Globus pallidus (tissue), 1 donor: ENCODE measurements around the gene ADAMTS16.

Experiments
- DNase-seq: peaks from one replicate; pipeline ENCODE4 v3.0.0-alpha.2; 2015; ENCODE audit warnings: low spot score

ADAMTS16 gene

DNA sequence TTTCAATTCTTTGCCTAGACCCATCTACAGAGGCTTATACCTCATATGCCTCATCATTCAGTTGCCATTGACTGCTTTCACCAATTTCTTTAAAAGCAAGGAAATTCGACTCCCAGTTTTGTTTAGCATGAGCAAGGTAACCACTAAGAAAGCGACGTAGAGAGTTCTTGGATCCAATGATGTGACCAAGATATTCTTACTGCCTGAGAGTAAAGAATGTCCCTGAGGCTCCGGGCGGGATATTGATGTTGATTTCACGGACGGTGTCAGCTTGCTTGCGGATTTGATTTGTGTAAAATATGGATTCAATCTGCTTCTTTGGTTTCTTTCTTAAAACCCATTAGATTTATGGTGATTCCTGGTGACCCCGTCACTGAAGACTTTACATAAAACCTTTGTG, 147.3 kb downstream of the ADAMTS16 start:
- no peak for DNase-seq

DNA sequence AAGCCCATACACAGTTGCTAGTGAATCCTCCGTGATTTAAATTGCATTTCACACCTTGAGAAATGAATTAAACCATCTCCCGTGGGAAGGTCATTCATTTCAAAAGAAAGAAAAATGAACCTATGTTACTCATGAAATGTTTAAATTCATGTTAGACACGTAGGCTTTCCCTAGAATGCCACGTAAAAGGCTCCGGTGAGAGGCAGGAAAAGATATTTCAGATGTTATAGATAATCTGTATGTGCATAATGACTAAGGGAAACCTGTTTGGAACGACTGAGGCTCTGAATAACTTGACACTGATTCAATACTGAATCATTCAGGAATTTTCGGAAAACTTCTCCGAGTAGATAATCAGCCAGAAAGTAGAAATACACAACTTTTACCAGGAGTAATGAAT, 148.1 kb downstream of the ADAMTS16 start:
- no peak for DNase-seq

DNA sequence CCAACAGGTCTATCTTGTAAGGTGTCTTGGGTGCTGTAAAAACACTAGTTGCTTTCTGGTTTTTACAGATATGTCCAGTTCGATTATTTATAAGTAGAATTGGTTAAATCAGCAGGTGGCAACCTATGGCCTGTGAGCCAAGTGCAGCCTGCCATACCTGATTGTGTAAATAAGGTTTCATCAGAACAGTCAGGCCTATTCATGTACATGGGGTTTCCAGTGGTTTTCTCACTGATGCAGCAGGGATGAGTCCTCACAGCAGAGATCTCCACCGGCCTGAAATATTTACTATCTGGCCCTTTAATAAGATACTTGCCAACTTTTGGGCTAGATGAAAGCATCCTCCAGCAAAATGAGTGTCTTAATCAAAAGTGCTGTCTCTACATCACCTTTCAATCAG, 149.4 kb downstream of the ADAMTS16 start:
- DNase-seq: no peak

DNA sequence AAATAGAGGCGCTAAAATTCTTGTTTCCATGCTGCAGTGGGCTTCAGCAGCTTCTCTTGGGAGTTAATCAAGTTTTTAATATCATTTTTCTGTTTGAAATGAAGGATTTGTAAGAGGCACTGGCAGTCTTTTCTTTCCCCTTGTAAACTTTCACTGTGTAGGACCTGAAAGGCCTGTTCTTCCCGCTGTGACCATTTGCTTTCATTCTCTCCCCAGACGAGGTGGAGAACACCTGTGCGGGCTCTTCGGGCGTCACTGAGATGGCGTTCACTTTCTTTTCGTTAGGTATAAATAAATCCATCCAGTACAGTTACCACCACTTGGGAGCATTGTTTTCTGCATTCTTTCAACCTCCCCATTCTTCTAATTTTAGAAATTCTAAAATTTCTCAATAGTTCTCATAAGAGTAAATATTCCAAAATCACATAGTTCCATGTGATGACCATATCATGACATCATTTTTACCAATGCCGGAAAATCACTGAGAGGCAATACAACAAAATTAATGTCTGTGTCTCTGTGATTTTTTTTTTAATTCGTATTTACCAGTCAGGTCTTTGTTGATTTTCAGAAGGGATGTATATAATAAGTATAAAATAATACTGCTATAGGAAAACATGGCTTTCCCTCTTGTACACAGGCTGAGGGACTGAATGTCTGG, 150.7 kb downstream of the ADAMTS16 start:
- DNase-seq: no peak

DNA sequence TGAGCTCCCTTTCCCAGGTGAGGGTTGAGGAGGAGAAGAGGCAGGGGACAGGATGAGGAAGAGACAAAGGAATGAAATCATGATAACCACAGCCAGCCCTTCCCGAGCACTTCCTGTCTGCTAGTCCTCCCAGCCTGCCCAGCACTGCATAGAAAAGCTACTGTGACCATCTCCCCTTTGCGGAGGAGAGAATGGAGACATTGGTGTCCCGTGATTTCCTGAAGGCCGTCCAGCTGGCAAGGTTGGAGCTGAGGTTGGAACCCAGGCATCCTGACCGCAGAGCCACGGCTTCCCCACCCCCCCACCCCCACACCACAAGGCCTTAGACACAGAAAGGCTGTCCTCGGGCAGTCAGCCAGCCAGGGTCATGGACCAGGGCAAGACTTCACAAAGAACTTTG, 151.2 kb downstream of the ADAMTS16 start:
- DNase-seq: no peak

DNA sequence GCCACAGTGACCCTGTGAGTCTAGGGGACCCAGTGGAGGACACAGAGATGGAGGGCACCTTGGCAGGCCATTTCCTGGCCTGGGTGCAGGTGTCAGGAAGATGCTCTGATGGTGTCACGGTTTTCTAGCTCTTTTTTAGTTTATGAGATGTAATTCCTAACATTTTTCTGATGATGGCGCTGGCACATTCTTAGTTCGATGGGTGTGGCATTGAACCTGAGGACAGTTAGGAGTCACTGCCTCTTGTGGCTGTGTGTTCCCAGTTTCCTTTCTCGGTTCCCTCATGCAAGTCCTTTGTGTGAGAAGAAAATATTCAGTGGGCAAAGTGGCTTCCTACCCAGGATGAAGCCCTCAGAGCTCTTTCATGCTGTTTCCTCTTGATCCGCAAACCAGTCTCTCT, 152.9 kb downstream of the ADAMTS16 start:
- no peak for DNase-seq

DNA sequence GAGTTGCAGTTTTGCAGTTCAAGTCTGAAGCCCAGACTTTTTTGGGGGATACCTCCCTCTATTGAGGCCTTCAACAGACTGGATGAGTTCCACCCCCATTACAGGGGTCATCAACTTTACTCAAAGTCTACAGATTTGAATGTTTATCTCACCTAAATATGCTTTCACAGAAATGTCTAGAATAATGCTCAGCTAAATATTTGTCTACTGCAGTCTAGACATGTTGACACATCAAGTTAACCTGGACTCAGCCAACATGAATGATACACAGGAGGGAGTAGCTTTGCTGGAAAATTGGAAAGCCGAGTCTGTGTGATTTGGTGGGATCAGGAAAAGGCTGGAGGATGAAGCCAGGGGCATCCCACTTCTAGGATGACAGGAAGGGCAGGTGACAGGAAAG, 154.3 kb downstream of the ADAMTS16 start:
- DNase-seq: no peak

DNA sequence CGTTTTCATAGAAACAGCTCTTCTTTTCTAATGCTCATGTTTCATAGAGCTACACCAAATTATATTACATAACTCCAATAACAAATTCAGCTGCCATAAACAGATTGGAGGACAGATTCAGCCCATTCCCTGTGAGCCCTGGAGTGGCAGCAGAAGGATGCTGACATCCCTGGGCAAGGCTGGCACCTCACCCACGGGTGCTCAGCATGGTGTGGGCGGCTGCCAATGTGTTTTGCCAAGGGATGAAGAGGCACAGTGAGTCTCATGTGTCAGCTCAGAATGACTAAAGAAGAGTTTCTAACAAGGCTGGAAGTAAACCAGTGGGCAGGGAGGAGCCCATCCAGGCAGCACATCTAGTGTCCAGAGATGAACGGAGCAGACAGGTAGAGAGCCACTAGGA, 155.2 kb downstream of the ADAMTS16 start:
- DNase-seq: no peak

DNA sequence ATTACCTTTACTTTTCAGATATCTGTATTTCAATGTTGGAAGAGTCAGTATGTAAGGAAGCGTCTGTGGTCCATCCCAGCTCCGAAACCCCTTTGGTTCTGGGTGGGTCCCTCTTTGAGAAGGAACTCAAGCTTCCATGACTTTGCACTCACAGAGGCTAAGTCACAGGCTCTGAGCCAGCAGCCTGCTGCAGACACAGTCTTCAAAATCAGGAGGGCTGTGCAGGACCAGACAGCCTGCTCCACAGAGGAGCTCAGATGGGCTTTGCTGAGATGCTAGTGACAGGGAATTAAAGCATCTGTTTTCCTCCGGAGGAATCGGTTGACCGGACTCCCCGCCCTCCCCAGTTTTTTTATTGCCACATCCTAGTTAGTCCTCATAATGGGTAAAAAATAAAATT, 155.9 kb downstream of the ADAMTS16 start:
- DNase-seq: no peak

DNA sequence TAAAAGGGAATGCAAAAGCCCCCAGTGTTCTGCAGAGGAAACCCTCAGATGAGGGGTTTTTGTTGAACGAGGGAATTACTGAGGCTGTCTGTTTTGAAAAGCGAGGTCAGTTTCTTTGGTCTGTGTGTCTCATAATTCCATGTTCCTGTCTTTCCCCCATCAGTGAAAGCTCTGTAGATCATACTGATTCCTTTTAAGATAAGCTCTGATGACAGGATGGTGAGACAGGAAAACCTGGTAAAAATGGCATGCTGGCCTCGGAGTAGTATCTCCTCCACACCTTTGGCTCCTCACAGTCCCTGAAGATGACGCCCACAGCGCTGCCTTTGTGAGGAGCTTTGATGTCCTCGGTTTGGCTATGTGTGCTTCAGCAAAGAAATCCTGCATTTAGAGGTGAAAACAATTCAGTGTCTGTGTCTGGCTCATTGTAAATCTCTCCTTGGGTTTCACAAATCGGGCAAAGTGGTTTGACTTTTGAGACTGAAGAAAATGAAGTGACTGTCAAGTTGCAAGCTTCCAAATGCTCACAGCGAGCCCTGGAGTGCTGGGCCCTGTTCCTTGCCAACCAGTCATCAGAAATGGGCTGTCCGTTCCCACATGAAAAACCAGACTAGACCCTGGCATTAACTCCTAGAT, 157.4 kb downstream of the ADAMTS16 start:
- no peak for DNase-seq

DNA sequence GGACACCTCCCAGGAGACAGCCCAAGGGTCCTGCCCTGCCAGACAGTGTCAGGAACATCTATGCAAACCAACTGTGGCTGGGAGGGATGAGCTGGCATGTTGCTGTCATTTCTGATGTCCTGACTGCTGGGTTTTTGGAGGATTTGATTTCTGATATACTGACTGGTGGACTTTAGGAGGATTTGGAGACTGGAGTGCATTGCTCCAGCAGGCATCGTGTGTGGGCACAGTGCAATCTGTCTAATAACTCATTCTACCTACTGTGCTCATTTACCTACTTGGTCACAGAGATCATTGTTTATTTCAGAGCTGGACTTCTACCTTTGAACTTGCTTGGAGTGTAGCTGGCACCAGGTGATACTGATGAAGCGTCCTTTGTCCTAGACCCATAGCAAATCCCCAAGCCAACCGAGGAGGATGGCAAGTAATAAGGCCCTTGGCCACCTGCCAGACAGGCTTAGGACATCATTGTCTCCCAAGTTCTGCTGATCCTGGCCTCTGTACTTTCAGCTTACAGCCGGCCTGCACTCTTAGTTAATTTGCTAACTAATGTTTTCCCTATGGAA, 158.0 kb downstream of the ADAMTS16 start:
- no peak for DNase-seq

DNA sequence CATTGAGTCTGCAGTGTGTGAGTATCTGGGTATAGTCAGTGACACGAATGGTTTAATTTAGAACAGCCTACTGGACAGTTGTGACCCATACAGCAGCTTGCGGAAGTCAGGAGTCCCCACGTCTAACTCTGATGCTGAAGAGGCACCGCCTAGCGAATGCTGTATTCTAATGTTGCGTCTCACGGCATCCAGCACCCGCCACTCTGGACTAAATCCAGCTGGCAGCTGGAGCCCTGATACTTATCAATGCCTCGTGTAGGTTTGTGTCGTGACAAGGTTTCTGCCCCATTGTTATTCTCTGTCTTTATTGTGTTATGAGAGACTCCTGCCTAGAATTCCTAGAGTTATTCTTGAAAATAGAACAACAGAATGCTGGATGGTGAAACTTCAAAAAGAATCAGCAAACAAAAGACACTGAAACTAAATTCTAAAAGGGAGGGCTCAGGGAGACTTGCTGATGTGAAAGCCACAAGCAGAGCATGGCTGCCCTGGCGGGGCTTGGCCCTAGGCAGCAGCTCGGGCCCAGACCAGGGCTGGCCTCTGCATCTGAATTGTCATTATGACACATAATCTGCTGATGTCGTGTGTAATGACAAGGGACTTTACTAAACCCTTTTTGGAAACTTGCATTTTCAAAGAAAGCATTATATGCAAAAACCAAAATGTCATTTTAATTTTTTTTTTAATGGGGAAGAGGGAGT, 158.9 kb downstream of the ADAMTS16 start:
- DNase-seq: no peak

DNA sequence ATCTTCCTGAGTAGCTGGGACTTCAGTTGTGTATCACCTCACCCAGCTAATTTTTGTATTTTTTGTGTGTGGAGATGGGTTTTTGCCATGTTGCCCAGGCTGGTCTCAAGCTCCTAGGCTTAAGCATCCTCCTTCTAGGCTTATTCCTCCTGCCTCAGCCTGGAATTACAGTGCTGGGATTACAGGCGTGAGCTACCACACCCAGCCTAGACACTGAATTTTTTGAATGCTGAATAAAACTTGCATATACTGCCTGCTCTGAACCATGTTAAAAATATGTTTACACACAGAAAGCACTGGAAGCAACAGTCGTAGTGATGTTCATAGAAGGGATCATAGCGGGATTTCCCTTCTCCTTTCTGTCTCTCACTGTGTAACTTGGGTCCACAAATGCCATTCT, 161.0 kb downstream of the ADAMTS16 start:
- no peak for DNase-seq

DNA sequence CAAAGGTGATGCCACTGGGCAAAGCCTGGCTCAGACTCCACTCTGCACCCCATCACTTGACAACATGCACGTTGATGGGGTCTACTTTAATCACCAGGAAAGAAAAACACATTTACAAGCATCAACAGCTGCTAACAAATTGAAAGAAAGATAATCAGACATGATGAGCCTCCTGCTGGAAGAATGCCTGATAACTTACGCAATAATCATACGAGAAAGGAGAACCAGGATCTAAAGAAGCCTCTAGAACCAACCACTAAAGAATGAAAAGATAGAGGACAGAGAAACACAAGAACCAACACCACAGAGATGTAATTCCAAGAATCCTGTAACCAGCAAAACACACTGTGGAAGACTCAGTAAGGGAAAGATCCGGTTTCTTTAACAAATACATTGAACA, 162.1 kb downstream of the ADAMTS16 start:
- DNase-seq: no peak

DNA sequence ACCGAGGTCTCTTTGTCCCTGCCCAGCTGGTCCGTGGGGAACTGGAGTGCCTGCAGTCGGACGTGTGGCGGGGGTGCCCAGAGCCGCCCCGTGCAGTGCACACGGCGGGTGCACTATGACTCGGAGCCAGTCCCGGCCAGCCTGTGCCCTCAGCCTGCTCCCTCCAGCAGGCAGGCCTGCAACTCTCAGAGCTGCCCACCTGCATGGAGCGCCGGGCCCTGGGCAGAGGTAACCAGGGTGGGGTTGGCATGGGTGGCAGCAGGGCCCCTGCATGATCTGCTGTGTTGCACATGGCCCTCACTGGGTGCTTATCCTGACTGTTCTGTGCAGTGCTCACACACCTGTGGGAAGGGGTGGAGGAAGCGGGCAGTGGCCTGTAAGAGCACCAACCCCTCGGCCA, 163.1 kb downstream of the ADAMTS16 start:
- no peak for DNase-seq

DNA sequence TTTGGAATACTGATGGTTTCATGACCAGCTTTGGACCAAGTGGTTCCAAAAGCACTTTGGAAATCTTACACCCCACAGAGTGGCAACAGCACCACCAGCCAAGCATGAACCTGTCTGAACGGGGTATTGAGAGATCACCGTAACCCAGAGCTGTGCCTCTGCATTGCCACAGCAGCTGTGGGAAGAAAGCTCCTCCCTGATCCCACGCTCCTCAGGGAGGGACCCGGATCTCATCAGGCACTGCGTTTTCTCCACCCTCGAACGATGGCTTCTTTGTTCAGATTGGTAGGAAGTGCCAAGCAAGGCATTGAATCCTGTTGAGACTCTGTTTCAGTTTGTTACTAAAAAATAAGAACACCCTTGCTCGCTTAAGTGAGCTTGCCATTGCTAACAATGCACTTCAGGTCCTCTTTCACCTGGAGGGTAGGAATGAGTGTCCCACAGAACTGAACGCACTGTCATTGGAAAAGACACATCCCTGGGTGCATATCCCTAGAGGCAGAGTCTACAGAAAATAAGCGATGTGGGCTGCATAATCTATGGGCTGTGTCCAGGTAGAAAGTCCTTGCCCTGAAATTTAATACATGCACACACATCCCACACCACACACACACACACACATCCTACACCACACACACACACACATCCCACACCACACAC, 164.4 kb downstream of the ADAMTS16 start:
- no peak for DNase-seq

DNA sequence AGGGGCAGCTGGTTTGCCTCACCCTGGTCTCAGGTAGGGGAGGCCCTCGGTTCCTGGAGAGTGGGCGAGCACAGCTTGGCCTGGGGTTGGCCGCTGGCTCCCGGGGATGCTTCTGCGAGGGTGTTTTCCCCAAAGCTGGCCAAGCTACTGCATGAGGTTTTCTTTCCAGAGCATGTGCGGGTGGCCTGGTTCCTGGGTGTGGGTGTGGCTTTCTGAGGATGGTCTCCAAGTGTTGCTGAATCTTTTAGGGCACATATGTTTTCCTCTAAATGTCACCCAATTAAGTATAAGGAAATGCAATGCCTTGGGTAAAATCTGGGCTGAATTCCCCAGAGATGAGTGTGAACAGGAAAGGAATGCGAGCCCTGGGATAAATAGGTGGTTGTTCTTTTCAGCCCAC, 166.6 kb downstream of the ADAMTS16 start:
- no peak for DNase-seq

DNA sequence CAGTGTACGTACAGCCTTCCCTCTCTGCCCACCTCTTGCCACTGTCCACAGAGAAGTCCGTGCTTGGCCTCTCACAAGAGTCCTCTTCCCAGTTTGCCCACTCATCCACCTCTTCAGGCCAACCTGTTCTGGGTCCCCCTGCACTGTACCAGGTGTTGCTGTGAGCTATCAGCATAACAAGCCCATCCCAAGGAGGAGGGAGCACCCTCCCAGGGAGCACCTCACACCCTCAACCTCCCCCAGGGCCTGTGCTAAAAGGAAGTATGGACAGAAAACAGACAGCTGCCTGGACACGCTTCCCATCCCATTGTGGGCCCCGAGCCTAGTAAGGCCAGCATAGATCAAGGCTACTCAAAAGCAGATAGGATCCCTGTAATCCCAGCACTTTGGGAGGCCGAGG, 168.2 kb downstream of the ADAMTS16 start:
- DNase-seq: no peak

DNA sequence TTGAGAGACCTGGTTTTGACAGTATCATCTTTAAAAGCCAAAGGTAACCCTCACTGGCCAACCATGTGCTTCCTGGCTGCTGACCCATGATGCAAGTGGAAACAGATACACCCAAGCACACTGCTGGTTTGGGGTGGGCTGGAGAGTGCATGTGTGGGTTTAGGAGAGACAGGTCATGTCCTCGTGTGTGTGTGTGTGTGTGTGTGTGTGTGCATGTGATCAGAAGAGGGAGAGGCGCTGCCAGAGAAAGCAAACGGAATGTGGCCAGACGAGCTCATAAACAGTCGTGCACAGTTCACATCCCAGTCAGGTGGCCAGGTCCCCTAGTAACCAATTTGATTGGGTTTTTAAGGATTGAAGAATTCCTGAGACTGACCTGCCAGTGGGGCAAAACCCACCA, 169.5 kb downstream of the ADAMTS16 start:
- DNase-seq: no peak

DNA sequence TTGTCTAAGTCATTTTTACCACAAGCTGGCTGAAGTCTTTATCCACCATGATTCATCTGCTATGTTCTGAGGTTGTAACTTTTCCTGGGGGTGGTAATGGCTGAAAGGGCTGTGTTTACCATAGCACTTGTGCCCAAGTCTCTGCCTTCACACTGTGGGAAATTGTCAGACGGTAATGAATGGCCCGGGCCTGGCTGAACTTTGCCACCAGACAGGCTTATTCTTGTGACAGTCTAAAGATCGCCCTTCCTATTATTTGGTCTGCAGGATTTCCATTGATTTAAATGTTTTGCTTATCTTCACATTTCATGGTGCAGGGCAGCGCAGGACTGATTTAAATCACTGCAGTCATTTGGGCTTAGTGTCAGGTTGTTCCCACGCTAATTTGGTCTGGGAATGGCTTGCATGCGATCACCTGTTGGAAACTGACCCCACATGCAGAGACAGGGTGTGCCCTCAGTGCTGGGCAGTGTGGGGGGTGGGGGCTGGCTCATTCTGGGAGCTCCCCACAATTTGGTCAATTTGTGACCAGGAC, 173.0 kb downstream of the ADAMTS16 start:
- DNase-seq: no peak

DNA sequence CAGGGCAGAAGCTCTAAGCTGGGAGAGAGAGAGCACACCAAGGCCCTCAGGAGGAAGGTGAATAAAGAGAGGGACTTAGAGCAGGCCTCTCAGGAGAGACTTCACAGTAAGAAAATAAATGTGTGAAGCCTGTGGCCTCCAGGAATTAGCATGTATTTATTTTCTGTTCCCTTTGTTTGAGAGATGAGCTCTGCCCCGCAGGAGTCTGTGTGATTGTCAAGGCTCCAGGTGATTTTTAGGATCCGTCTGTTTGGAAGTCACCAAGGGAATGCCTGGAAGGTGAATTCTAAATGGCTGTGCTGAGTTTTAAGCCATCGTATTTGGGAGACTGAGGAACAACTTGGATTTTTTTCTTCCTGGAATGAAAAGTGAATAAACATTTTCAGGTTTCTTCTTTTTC, 174.0 kb downstream of the ADAMTS16 start:
- no peak for DNase-seq

DNA sequence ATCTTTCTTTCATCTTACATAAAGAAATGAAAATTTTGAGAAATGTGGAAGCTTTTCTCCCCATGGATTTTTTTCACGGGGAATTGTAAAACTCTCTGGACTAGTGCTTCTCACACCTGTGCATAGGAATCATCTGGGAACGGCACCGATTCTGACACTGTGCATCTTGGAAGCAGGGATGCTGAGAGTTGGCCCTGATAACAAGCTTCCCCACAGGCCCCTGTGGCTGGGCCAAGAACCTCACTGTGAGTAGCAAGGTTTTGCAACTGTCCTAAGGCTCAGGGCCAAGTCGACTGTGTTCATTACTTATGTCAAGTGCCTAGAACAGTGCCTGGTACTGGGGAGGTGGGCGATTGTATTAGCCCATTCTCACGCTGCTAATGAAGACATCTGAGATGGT, 174.5 kb downstream of the ADAMTS16 start:
- DNase-seq: no peak
